ENCODE results near the gene SLC35A5. TPM values are rescaled to one million over a fixed set of nuclear protein-coding genes. Genes with fewer than 3 reads are reported as not detected.

Gene SLC35A5
- total RNA-seq, 4 donors from 2014 or later, result 11.5 to 73.4 (median 40.4) TPM

DNA sequence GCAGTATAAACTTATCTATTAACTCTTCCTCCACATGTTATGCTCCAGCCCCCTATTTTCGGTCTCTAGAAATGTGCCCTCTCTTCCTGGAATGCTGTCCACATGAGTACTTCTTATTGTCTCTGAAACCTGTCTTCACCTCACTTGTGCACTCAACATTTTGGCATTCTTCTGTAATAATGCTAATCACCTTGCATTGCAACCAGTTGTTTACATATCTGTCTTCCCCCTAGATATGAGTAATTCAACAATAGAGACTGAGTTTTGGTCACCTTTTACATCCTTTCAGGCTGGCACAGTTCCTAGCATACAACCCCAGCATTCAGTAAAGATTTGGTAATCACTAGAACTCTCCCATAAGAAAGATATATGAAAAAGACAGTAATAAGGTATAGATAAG is 61.9 kb downstream of the SLC35A5 start:
- no peak for DNase-seq
- peak overlapping the region; percentile 22 to 38 for H3K27ac ChIP-seq
- no peak overlapping the region for H3K4me3 ChIP-seq
- no peak for TF ChIP-seq POLR2A (IDR thresholded peaks at IDR 0.05)
- TF ChIP-seq, protein P1, sequence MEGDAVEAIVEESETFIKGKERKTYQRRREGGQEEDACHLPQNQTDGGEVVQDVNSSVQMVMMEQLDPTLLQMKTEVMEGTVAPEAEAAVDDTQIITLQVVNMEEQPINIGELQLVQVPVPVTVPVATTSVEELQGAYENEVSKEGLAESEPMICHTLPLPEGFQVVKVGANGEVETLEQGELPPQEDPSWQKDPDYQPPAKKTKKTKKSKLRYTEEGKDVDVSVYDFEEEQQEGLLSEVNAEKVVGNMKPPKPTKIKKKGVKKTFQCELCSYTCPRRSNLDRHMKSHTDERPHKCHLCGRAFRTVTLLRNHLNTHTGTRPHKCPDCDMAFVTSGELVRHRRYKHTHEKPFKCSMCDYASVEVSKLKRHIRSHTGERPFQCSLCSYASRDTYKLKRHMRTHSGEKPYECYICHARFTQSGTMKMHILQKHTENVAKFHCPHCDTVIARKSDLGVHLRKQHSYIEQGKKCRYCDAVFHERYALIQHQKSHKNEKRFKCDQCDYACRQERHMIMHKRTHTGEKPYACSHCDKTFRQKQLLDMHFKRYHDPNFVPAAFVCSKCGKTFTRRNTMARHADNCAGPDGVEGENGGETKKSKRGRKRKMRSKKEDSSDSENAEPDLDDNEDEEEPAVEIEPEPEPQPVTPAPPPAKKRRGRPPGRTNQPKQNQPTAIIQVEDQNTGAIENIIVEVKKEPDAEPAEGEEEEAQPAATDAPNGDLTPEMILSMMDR (IDR thresholded peaks at IDR 0.05), result no peak
- H3K4me1 ChIP-seq, result peaks cover 0 to 5% of the 10 kb centered on the region in 2 donors
- H3K27me3 ChIP-seq, result no peaks in the 10 kb centered on the region
- intact Hi-C loops (cut with DNase I; ENCODE audit: low total_unique reads), result no loop called here
- H3K9me3 ChIP-seq, result no peaks in the 10 kb centered on the region
- H3K36me3 ChIP-seq, result no peaks in the 10 kb centered on the region

DNA sequence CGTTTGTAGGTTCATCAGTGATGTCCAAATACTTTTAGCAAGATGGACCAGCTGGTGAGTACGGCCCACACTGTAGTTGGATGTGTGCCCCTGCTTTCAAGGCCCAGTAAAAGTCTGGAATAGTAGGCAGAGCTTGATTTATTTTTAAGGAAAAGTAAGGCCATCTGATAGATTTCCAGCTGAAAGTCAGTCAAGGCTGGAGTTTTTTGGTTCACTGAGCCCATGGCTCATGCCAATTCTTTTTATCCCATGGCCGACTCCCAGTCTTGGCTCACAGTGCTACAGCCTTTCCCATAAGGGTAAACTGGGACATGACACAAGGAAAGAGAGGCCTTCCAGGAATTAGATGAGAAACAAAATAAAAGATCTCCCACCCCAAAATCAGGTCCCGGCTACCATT is 65.6 kb downstream of the SLC35A5 start:
- Histone ChIP-seq H3K27me3 (no peaks in the 10 kb centered on the region), H3K4me3 (no peak overlapping the region), H3K27ac (peak overlapping the region; percentile 86 to 92), H3K36me3 (no peaks in the 10 kb centered on the region), H3K9me3 (no peaks in the 10 kb centered on the region), H3K4me1 (peaks cover 4 to 12% of the 10 kb centered on the region in 2 donors)
- TF ChIP-seq, protein P1 (IDR thresholded peaks at IDR 0.05), result no peak
- no peak for TF ChIP-seq POLR2A (IDR thresholded peaks at IDR 0.05)
- intact Hi-C loops (cut with DNase I; ENCODE audit: low total_unique reads), result no loop called here
- peak in 1 of 2 donors; percentile 60 for DNase-seq

DNA sequence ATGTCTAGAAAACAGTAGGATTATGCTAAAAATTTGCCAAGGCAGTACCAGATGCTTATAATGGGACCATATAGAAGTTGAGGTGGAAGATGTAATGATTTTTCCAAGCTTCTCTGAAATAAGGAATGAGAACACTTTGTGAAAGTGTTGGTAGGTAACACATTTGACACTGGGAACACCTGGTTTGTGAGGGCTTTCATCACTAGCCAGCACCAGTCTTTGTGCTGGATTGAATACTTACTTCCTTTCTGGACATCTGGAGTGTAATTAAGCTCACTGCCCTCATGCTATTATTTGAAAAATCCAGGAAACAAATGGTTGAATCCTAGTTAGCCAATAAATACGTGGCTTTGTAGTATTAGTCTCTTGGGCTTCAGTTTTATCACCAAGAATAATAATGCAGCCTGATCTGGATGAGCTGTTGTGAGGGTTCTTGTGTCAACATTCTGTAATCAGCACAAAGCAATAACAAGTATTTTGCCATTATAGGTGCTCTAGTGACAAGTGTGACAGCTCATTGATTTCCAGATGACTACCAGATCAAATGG is 66.1 kb downstream of the SLC35A5 start:
- H3K4me1 ChIP-seq, result peaks cover 4 to 12% of the 10 kb centered on the region in 2 donors
- H3K4me3 ChIP-seq, result no peak overlapping the region
- H3K27ac ChIP-seq, result peak overlapping the region; percentile 86 to 92

DNA sequence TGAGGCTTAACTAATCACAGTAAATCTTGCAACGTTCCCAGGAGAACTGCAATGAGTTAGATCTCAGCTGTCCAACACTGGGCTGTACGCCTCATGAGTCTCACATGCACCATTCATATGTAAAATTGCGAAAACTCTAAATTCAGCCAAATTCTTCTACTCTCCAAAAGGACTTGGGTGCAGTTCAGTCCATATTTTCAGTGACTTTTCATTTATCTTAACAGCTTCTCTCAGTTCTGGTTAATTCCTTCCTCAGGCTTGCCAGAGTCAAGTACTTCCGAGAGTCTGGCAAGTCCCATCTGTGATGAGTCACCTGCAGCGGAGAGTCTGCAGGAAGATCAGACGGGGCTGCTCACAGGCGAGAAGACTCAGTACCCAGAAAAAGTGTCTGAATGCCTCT is 67.6 kb downstream of the SLC35A5 start:
- DNase-seq, result peak; percentile 83 to 89
- Histone ChIP-seq H3K9me3 (no peaks in the 10 kb centered on the region), H3K36me3 (no peaks in the 10 kb centered on the region), H3K4me1 (peaks cover 8 to 12% of the 10 kb centered on the region in 2 donors), H3K27me3 (no peaks in the 10 kb centered on the region), H3K27ac (peak overlapping the region; percentile 86 to 92), H3K4me3 (no peak overlapping the region)
- TF ChIP-seq, protein P1 (IDR thresholded peaks at IDR 0.05), result no peak
- no peak for TF ChIP-seq POLR2A (IDR thresholded peaks at IDR 0.05)
- intact Hi-C loops (cut with DNase I; ENCODE audit: low total_unique reads), result no loop called here

More for the DNA sequence above, 66.1 kb downstream of the SLC35A5 start:
- Histone ChIP-seq H3K36me3 (no peaks in the 10 kb centered on the region), H3K9me3 (no peaks in the 10 kb centered on the region), H3K27me3 (no peaks in the 10 kb centered on the region)
- intact Hi-C loops (cut with DNase I; ENCODE audit: low total_unique reads), result no loop called here
- TF ChIP-seq POLR2A (IDR thresholded peaks at IDR 0.05), result no peak
- TF ChIP-seq, protein P1 (IDR thresholded peaks at IDR 0.05), result no peak
- DNase-seq, result no peak

DNA sequence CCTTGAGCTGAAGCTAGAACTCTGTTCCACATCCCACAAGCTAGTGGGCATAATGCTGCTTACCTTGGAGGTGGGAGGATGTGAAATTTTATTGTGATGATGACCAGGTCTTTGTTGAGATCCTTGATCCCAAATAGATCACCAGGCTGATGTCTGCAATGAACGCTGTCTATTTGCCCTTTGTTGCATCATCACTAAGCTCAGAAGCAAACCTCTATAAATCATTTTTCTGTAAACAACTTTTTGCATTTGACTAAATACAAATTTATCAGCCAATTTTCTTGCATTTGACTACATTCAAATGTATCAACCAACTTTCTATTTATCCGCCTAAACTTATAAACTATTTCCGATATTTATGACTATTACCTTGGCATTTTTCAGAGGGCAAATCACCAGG is 69.4 kb downstream of the SLC35A5 start:
- Histone ChIP-seq H3K4me1 (peaks cover 11 to 12% of the 10 kb centered on the region in 2 donors), H3K36me3 (no peaks in the 10 kb centered on the region), H3K27ac (peak overlapping the region; percentile 86 to 92), H3K9me3 (no peaks in the 10 kb centered on the region), H3K4me3 (no peak overlapping the region), H3K27me3 (no peaks in the 10 kb centered on the region)
- no peak for TF ChIP-seq POLR2A (IDR thresholded peaks at IDR 0.05)
- TF ChIP-seq, protein P1 (IDR thresholded peaks at IDR 0.05), result no peak
- intact Hi-C loops (cut with DNase I; ENCODE audit: low total_unique reads), result no loop called here
- no peak for DNase-seq

Measured in uterus (tissue), 4 donors.